Stimulated activated CD8-positive, alpha-beta memory T cell treated with anti-CD3 and anti-CD28 coated beads, Interleukin-12 subunit alpha, Interleukin-12 subunit beta, amount 100 ng/mL, for 24 hours (primary cell): ENCODE data around the gene HSFY2.
"Not testable (repeated sequence)": the region's sequence is repeated elsewhere in the genome, so short reads cannot be mapped to it uniquely, and the experiment has no call there.

Source experiments
- DNase-seq: peaks from one replicate; pipeline ENCODE4 v3.0.0-alpha.2; 2020; ENCODE audit errors: extremely low read depth

HSFY2 gene

GRCh38 chrY:18773635-18774034 is at the start of gene HSFY2:
Gene HSFY2 (minus strand): TSS chrY:18773735. CDS start chrY:18773618, 117 bp downstream.
- DNase-seq: not testable (repeated sequence)

- not testable (repeated sequence) for DNase-seq
These were observed 42.2 kb upstream of the HSFY2 start for GRCh38 chrY:18815751-18816150.

GRCh38 chrY:18788757-18789406 is 15.3 kb upstream of the HSFY2 start:
- DNase-seq: not testable (repeated sequence)

- not testable (repeated sequence) for DNase-seq
These were observed 19.5 kb downstream of the HSFY2 start for GRCh38 chrY:18754077-18754476.

- not testable (repeated sequence) for DNase-seq
These were observed 20.3 kb downstream of the HSFY2 start for GRCh38 chrY:18753133-18753815.

- not testable (repeated sequence) for DNase-seq
These were observed 49.8 kb downstream of the HSFY2 start for GRCh38 chrY:18723714-18724113.
